GM19043 (cell line): Measurements from ENCODE around the gene DPYD.

Experiments
- ATAC-seq: cut with Tn5 transposase; IDR thresholded peaks from one replicate; pipeline ENCODE4 v1.9.1; 2021; ENCODE audit warnings: low read depth; ENCODE audit not compliant: unreplicated experiment

Gene DPYD

DNA sequence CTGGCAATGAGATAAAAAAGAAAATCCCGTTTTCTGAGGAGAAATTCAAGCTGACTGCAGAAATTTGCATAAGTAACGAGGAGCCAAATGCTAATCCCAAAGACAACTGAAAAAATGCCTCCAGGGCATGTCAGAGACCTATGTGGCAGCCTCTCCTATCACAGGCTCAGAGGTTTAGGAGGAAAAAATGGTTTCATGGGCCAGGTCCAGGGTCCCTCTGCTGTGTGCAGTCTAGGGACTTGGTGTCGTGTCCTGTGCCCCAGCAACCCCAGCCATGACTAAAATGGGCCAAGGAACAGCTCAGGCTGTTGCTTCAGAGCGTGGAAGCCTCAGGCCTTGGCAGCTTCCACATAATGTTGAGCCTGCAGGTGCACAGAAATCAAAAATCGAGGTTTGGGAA, 456.5 kb downstream of the DPYD start:
- ATAC-seq = no peak

- peak; percentile 96 for ATAC-seq
These were observed 459.1 kb downstream of the DPYD start for GRCh38 chr1:97461782-97462181.

GRCh38 chr1:97457446-97458089, 463.3 kb downstream of the DPYD start:
- ATAC-seq = no peak

DNA sequence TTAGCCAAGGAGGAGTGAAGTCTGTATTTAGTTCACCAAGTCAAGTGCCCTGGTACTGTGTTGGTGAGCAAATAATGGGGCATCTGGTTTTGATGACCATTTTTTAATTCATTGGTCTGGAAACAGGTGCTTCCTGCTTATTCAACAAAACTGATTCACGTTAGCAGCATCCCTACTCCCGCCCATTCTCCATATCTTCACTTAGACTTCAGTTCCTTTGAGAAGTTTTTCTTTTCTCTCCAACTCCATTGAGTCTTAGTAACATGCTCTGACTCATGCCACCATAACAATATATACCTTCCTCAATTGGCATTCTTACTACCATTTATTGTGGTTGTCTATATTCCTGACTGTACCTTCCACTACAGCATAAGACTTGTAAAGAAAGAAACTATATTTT, 468.9 kb downstream of the DPYD start:
- no peak for ATAC-seq

DNA sequence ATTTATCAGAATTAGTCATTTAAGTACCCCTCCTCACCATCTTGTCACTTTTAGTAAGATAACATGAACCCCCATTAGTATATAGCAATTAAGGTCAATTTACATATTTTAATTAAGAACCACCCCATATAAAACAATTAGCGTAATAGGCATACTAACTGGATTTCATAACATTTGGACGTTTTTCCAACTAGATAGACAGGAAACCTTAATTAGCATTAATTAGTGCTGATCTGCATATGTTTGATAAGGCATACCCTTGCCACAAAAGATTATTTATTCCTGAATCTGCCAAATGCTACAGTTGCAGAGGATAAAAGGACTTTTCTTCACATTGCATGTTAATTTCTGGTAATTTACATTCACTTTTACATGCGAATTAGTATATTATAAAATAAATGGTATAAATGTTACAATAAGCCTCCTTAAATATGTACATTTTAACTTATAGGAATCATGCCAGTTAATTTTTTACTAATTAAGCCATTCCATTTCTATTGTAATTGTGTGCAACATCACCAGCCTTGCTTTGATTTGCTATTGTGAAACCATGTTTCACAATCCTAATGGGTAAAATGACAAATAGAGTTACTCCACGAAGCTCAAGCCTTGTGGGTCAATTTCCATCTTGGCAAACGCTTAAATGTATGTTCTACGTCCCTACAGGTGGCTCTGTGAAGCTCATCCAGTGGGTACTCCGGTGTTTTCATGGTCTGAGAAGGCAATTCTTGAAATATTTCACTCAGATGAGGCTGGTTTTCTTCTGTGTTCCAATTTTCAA, 469.6 kb downstream of the DPYD start:
- no peak for ATAC-seq

- no peak for ATAC-seq
These were observed 478.9 kb downstream of the DPYD start for GRCh38 chr1:97441966-97442365.

DNA sequence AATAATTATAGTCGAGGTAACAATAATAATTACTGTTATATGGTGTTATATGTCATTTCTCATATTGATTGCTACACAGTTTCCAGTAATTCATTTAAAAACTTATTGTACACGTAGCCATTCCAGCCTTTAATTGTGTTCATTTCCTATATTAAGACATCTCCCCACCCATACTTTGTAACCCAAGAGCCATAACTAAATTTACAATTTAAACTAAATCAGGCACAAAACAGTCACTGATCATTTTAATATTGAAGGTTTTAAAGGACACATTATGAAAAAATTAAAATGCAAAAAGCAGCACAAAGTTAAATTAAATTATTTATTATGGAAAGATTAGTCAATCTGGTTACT, 487.0 kb downstream of the DPYD start:
- ATAC-seq = no peak

- ATAC-seq = no peak
These were observed 487.6 kb downstream of the DPYD start for GRCh38 chr1:97433094-97433823.

- ATAC-seq = peak; percentile 48
These were observed 493.5 kb downstream of the DPYD start for GRCh38 chr1:97427371-97427770.

DNA sequence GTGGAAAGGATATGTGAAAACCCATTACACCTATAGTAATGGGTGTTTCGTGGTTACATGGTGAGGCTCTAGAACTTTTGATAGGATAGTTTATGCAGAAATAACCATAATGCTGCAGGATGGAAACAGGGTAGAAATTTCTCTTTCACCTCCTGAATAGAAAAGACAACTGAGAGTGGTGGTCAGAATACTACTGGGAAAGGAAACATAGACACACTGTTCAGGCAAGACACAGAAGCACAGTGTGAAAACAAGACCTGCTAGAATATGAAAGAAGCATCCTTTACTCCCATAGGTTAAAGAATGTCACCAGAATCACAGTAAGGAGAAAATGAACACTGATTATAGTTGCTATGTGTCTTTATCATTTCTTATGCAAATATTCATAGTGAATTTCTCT, 496.6 kb downstream of the DPYD start:
- ATAC-seq = peak; percentile 64

- ATAC-seq = no peak
These were observed 497.4 kb downstream of the DPYD start for GRCh38 chr1:97423403-97423802.

- no peak for ATAC-seq
These were observed 503.2 kb downstream of the DPYD start for GRCh38 chr1:97417661-97418060.

DNA sequence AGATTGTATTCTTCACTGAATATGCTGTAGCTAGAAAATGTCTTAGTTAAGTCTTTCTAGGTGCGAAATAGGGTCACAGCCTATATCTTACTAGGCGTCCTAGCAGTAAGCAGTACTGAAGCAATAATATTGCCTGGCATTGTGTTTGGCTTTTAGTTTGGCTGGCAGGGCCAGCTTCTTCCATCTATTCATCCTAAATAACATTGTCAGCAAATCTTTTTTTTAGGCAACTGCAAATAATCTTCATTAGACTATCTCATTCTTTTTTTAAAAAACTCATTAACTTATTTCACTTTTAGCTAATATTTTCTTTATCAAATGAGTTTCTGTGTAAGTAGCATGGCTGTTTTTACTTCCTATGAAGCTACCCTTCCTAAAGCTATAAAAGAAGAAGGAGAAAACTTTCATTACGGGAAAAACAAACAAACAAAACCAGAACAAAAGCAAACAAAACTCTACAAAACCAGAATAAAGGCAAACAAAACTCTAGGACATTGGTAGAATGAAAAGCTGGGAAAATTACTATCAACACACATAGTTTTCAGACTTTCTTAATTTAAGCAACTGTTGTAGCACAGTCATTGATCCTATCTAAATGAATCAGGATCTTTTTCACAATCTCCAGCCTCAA, 506.0 kb downstream of the DPYD start:
- no peak for ATAC-seq

- no peak for ATAC-seq
These were observed 508.1 kb downstream of the DPYD start for GRCh38 chr1:97412737-97413136.

- ATAC-seq = no peak
These were observed 508.7 kb downstream of the DPYD start for GRCh38 chr1:97412166-97412565.

DNA sequence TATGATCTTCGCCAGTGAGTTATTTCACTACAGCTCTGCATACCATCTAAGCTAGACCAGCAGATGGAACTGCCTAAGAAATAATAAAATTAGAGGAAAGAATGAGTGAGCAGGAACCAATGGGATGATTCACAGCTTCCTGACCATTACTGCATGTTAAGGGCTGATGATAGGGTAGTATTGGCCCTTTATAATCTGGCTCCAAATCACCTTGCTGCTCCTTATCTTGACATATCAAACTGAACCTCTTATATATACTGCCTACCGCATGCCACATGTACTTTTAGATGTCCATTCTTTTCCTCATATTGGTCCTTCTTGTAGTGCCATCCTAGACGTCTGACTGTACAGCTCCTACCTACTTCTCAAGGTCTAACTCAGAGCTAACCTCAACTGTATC, 524.4 kb downstream of the DPYD start:
- ATAC-seq = no peak

DNA sequence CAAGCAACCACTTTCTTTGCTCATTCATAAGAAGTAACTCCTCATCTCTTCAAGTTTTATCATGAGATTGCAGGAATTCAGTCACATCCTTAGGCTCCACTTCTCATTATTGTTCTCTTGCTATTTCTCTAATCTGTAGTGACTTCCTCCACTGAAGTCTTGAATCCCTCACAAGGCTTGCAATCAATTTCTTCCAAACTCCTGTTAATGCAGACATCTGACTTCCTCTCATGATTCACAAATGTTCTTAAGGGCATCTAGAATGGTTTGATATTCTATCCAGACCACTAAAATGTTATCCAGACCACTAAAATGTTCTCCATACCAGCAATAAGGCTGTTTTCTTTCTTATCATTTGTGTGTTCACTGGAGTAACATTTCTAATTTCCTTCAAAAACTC, 528.1 kb downstream of the DPYD start:
- ATAC-seq = no peak

DNA sequence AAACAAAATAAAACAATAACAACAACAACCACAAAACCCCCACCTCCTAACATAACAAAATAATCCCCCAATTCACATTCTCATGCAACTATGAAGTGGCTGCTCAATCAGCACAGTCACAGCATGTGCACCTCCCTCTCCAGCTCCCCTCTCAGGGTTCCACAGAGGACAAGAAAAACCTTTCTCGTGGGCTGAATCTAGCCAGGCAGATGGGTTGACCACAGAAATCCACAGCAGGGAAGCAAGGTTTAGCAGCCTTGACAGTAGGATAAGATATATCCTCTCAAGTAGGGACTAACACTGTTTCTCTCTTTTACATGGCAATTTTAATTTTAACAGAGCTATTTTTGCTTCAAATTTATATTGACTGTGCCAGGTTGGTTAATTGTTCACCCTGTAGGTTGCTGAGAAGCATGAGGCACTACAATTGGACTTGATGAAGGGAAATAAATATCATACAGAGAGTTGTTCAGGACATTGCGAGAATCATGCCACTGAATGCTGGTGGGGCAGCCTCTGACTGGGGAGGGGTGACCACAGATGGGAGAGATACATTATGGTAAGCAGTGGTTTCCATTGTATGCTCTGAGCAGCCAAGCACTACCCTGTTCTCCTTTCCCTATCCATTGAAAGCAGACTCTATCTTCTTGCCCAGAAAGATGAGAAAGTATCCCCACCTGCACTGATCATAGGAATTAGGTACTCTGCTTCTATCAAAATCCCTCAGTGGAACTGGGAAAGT, 535.1 kb downstream of the DPYD start:
- no peak for ATAC-seq

DNA sequence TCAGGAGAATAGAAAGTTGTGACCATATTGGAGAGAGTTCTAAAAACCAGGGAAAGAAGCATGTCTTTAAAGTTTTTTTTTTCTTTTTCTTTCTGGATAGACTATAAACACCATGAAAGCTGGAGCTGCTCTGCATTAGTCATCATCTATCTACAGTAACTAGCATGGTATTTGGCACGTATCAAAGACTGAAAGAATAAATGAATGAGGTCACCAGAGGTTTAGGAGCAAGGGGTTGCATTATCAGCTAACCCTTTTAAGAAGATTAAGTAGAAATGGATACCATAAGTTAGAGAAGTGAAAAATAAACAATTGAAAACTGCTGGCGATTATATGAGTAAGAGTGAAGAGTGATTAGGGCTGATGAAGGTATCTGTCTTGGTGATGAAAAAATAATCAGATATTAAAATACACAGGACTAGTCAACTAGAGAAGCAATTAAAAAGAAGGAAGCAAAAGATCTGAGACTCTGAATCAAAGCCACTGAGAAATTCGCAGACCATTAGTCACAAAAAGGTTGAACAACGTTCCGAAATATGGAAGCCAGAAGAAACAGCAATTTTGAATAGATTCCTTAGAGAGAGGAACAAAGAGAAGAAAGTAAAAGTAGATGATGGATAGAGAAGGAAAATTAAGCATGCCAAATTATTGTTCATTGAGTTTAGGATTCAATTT, 536.4 kb downstream of the DPYD start:
- no peak for ATAC-seq

GRCh38 chr1:97383797-97384196, 537.0 kb downstream of the DPYD start:
- no peak for ATAC-seq
